ENCODE data around the gene ADPGK. TPM values are rescaled to one million over a fixed set of nuclear protein-coding genes. Genes with fewer than 3 reads are reported as not detected.

The ADPGK gene
- total and polyA plus RNA-seq, 2 donors (not counting 1 experiment from before 2014, with no cell fraction given) = 128 to 174 TPM

- ATAC-seq (ENCODE audit: low read depth) (no peak), DNase-seq (no peak)
- H3K4me1 ChIP-seq (ENCODE audit: control insufficient read depth in 2 of 2, insufficient read depth in 2 of 2, low read length in 2 of 2) = no peaks in the 10 kb centered on the region
- no peak overlapping the region for H3K27ac Mint-ChIP-seq
- peaks cover 0 to 4% (median 2%) of the 10 kb centered on the region in 4 experiments for H3K27me3 ChIP-seq (replicated peaks in 1 of 4; ENCODE audit: control extremely low read depth in 1 of 4, control insufficient read depth in 3 of 4, insufficient read depth in 4 of 4, low read length in 3 of 4)
- H3K4me2 ChIP-seq (replicated peaks; ENCODE audit: low read depth, low read length, poor library complexity, severe bottlenecking) = no peak overlapping the region
- H3K4me3 ChIP-seq (ENCODE audit: control extremely low read depth in 1 of 5, extremely low read depth in 1 of 5, insufficient read depth in 1 of 5, low read depth in 2 of 5, low read length in 4 of 5) = no peak overlapping the region
- intact Hi-C loops (cut with micrococcal nuclease) = no loop called here
- H4K20me1 ChIP-seq (ENCODE audit: control insufficient read depth, insufficient read depth, low read length, poor library complexity, severe bottlenecking) = no peaks in the 10 kb centered on the region
- 74% methylated on average over 4 of the region's 4 CpGs for WGBS (ENCODE audit: insufficient coverage)
- no peak overlapping the region for H2AFZ ChIP-seq (ENCODE audit: insufficient read depth, low read depth, low read length, poor library complexity, severe bottlenecking)
- H3K27ac ChIP-seq (ENCODE audit: low read length in 2 of 2) = no peak overlapping the region
- ChIA-PET POLR2A (no interaction called here), CTCF (no interaction called here)
- H3K4me3 Mint-ChIP-seq = no peak overlapping the region
- peaks cover 28% of the 10 kb centered on the region for H3K27me3 Mint-ChIP-seq
- no peaks in the 10 kb centered on the region for H3K9me3 ChIP-seq (ENCODE audit: control extremely low read depth in 1 of 3, control insufficient read depth in 2 of 3, insufficient read depth in 1 of 3, low read length in 2 of 3)
- no peaks in the 10 kb centered on the region for H3K9me3 Mint-ChIP-seq (ENCODE audit: insufficient read depth)
- H3K9ac ChIP-seq (ENCODE audit: low read length) = no peak overlapping the region
- H3K36me3 ChIP-seq (replicated peaks in 1 of 2; ENCODE audit: control extremely low read depth in 1 of 2, control insufficient read depth in 1 of 2, extremely low read depth in 1 of 2, insufficient read depth in 2 of 2, low read length in 1 of 2) = no peaks in the 10 kb centered on the region
- no peaks in the 10 kb centered on the region for H3K4me1 Mint-ChIP-seq
- TF ChIP-seq CTCF (IDR thresholded peaks at IDR 0.05) (no peak), EZH2 (IDR thresholded peaks at IDR 0.05; ENCODE audit: borderline replicate concordance, insufficient read depth, low read depth, low read length, poor library complexity, severe bottlenecking) (no peak)
- H3K79me2 ChIP-seq (ENCODE audit: control insufficient read depth, insufficient read depth, low read length) = no peaks in the 10 kb centered on the region
These were observed 42.3 kb upstream of the ADPGK start for GRCh38 chr15:72825829-72826228.

- Histone ChIP-seq H3K79me2 (ENCODE audit: control insufficient read depth, insufficient read depth, low read length) (no peaks in the 10 kb centered on the region), H3K36me3 (replicated peaks in 1 of 2; ENCODE audit: control extremely low read depth in 1 of 2, control insufficient read depth in 1 of 2, extremely low read depth in 1 of 2, insufficient read depth in 2 of 2, low read length in 1 of 2) (no peaks in the 10 kb centered on the region), H3K27ac (ENCODE audit: low read length in 2 of 2) (no peak overlapping the region), H3K4me1 (ENCODE audit: control insufficient read depth in 2 of 2, insufficient read depth in 2 of 2, low read length in 2 of 2) (no peaks in the 10 kb centered on the region), H4K20me1 (ENCODE audit: control insufficient read depth, insufficient read depth, low read length, poor library complexity, severe bottlenecking) (no peaks in the 10 kb centered on the region), H3K4me3 (ENCODE audit: control extremely low read depth in 1 of 5, extremely low read depth in 1 of 5, insufficient read depth in 1 of 5, low read depth in 2 of 5, low read length in 4 of 5) (no peak overlapping the region), H3K4me2 (replicated peaks; ENCODE audit: low read depth, low read length, poor library complexity, severe bottlenecking) (no peak overlapping the region), H3K9ac (ENCODE audit: low read length) (no peak overlapping the region), H3K9me3 (ENCODE audit: control extremely low read depth in 1 of 3, control insufficient read depth in 2 of 3, insufficient read depth in 1 of 3, low read length in 2 of 3) (no peaks in the 10 kb centered on the region), H2AFZ (ENCODE audit: insufficient read depth, low read depth, low read length, poor library complexity, severe bottlenecking) (no peak overlapping the region), H3K27me3 (replicated peaks in 1 of 4; ENCODE audit: control extremely low read depth in 1 of 4, control insufficient read depth in 3 of 4, insufficient read depth in 4 of 4, low read length in 3 of 4) (peaks cover 0 to 3% (median 0%) of the 10 kb centered on the region in 4 experiments)
- Mint-ChIP-seq H3K27ac (no peak overlapping the region), H3K27me3 (peaks cover 24% of the 10 kb centered on the region), H3K4me1 (no peaks in the 10 kb centered on the region), H3K4me3 (no peak overlapping the region), H3K9me3 (ENCODE audit: insufficient read depth) (no peaks in the 10 kb centered on the region)
- ATAC-seq (ENCODE audit: low read depth) = no peak
- POLR2A ChIA-PET = no interaction called here
- no peak for TF ChIP-seq CTCF (IDR thresholded peaks at IDR 0.05)
- TF ChIP-seq EZH2 (IDR thresholded peaks at IDR 0.05; ENCODE audit: borderline replicate concordance, insufficient read depth, low read depth, low read length, poor library complexity, severe bottlenecking) = no peak
- WGBS (ENCODE audit: insufficient coverage) = 93% methylated on average over 7 of the region's 7 CpGs
- CTCF ChIA-PET = no interaction called here
- DNase-seq = no peak
- intact Hi-C loops (cut with micrococcal nuclease) = no loop called here
These were observed 41.2 kb upstream of the ADPGK start for GRCh38 chr15:72824781-72825180.
